Measurements from ENCODE around the gene BECN2. TPM values are rescaled to one million over a fixed set of nuclear protein-coding genes. Genes with fewer than 3 reads are reported as not detected.

The BECN2 gene
- total RNA-seq, 4 donors from 2014 or later, result not detected

GRCh38 chr1:242005866-242006535, 48.4 kb downstream of the BECN2 start:
- 40 to 82% methylated on average over 1 to 5 of the region's 5 CpGs for WGBS, 2 donors (ENCODE audit: low coverage in 1 of 2)
- H3K27ac ChIP-seq, result no peak overlapping the region

GRCh38 chr1:242006976-242007375, 49.4 kb downstream of the BECN2 start:
- H3K9me3 ChIP-seq, result no peaks in the 10 kb centered on the region
- no peaks in the 10 kb centered on the region for H3K36me3 ChIP-seq
- 67 to 87% methylated on average over 1 to 3 of the region's 3 CpGs for WGBS, 2 donors (ENCODE audit: low coverage in 1 of 2)
- peaks cover 10% of the 10 kb centered on the region for H3K27me3 ChIP-seq
- no peaks in the 10 kb centered on the region for H3K4me1 ChIP-seq
- no peak for ATAC-seq
- TF ChIP-seq, protein P1, sequence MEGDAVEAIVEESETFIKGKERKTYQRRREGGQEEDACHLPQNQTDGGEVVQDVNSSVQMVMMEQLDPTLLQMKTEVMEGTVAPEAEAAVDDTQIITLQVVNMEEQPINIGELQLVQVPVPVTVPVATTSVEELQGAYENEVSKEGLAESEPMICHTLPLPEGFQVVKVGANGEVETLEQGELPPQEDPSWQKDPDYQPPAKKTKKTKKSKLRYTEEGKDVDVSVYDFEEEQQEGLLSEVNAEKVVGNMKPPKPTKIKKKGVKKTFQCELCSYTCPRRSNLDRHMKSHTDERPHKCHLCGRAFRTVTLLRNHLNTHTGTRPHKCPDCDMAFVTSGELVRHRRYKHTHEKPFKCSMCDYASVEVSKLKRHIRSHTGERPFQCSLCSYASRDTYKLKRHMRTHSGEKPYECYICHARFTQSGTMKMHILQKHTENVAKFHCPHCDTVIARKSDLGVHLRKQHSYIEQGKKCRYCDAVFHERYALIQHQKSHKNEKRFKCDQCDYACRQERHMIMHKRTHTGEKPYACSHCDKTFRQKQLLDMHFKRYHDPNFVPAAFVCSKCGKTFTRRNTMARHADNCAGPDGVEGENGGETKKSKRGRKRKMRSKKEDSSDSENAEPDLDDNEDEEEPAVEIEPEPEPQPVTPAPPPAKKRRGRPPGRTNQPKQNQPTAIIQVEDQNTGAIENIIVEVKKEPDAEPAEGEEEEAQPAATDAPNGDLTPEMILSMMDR (IDR thresholded peaks at IDR 0.05), result no peak
- TF ChIP-seq EP300 (IDR thresholded peaks at IDR 0.05) (no peak), POLR2AphosphoS5 (IDR thresholded peaks at IDR 0.05) (no peak), POLR2A (IDR thresholded peaks at IDR 0.05) (no peak)
- H3K4me3 ChIP-seq, result no peak overlapping the region
- no peak overlapping the region for H3K27ac ChIP-seq

More at GRCh38 chr1:242005866-242006535, 48.4 kb downstream of the BECN2 start:
- no peaks in the 10 kb centered on the region for H3K9me3 ChIP-seq
- H3K4me3 ChIP-seq, result no peak overlapping the region
- ATAC-seq, result no peak
- H3K27me3 ChIP-seq, result peaks cover 10% of the 10 kb centered on the region
- TF ChIP-seq, protein P1 (IDR thresholded peaks at IDR 0.05), result no peak
- TF ChIP-seq POLR2AphosphoS5 (IDR thresholded peaks at IDR 0.05) (no peak), POLR2A (IDR thresholded peaks at IDR 0.05) (no peak), EP300 (IDR thresholded peaks at IDR 0.05) (no peak)
- no peaks in the 10 kb centered on the region for H3K36me3 ChIP-seq
- H3K4me1 ChIP-seq, result no peaks in the 10 kb centered on the region

Other genes with a start within 250 kb of the BECN2 start
- gene EXO1, start 109.6 kb upstream of the BECN2 start, total RNA-seq, result under 1 TPM in 1 of 4 donors, not detected in 3; 0.30 TPM
- 10 to 100 TPM in 2 of 4 donors, 1 to 10 TPM in 2; 3.5 to 32.6 (median 9.7) TPM for gene MAP1LC3C, start 41.3 kb downstream of the BECN2 start, total RNA-seq

Data from gastroesophageal sphincter (tissue), 4 donors.